Stimulated activated CD4-positive, alpha-beta T cell treated with anti-CD3 and anti-CD28 coated beads, TNF-alpha, amount 100 ng/mL, for 1 hour (primary cell): ENCODE measurements around the gene GMDS.
"Not testable (repeated sequence)": the region's sequence is repeated elsewhere in the genome, so short reads cannot be mapped to it uniquely, and the experiment has no call there.

Experiments used
- DNase-seq, 3 donors: peaks; one replicate each; pipeline ENCODE4 v3.0.0-alpha.2; 2020; ENCODE audit warnings: low read depth in 3 of 3, low spot score in 1 of 3

Gene GMDS

DNA sequence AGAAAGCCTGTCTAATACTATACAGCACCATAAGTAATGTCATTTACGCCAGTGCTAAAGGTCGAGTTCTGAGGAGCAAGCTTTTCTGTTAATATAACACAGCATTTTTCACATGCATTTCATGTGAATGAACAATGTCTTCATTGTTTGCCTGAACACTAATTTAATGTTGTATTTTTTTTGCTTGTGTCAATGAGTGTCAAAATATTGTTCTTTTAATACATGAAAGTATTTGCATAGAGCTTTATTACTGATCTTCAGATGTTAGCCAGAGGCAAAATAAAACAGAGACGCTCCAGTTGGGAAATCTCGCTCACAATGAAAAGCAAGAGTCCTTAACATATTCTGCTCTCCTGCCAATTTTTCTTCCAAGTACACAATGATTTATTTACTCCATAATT lies 483.9 kb downstream of the GMDS start:
- DNase-seq: no peak

DNA sequence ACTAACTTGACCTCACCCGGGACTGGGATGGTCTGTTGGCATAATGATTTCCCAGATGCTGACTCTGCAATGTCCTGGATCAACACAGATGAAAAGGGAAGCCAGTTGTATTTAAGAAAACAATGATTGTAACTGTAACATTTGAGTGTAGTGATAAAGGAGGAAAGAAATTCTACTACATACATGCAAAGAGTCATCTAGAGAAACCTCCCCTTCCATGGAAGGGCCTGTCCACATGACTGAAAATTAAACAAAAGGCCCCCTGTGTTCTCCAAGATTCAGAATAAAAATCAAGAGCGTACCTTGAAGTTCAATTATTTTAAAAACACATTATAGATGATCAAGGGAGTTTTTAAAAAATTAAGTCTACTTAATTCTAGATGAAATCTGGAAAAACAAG lies 484.5 kb downstream of the GMDS start:
- no peak for DNase-seq

DNA sequence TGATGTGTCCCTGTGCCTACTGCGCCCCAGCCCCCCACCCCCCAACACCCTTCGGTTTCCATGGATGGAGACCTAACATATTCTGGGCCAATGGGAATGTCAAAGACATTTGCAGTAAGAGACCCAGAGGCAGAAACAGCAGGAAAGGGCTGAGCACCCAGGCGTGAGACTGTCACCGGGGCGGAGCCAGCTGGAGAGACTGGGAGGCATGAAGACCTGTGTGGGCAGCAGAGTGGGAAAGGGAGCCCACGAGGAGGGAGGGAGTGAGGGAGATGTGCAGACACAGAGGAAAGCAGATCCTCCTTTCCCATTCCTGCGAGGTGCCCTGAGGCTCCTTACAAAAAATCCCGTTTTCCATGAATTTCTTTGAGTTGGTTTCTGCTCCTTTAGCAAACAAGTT lies 485.5 kb downstream of the GMDS start:
- no peak for DNase-seq

DNA sequence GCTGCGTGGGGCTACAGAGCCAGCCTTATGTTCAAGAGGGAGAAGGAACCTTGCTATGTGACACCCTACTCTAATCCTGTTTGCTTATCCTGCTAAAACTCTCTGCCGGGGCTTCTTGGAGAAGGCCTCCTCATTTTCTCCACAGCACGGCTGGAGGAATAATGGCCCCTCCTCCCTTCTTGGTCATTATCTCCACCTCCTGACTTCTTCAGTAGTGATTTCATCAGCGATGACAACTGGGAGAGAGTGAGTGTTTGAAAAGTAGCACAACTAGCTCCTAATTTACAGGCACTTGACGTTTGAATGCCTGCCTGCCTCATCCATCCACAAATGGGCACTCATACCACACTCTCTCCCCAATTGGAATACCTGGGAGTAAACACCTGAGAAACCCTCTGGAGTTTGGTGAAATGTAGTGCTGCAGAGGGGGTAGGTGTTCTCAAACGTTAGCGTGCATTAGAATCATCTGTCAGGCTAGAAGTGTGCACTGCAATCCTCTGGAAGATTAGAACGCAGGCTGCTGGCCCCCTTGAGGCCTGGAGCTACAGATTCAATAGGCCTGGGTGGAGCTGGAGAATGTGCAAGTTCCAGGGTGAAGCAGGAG lies 487.2 kb downstream of the GMDS start:
- no peak for DNase-seq

DNA sequence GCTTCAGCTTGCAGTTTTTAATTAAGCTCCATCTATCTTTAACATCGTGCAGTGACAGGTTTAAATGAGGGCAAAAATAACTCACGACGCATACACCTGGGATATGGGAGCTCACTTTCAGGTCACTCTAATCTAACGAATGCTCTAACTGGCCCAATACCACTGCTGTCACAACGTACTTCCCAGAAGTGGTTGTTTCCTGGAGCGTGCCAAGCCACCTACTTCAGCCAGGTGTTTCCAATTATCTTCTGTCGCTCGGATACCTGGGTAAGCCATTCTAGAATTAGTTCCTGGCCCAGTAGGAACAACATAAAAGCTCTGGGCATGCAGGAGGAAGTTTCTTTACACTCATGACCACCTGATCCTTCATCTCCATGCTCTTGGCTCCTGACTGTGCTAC lies 488.3 kb downstream of the GMDS start:
- DNase-seq: no peak

DNA sequence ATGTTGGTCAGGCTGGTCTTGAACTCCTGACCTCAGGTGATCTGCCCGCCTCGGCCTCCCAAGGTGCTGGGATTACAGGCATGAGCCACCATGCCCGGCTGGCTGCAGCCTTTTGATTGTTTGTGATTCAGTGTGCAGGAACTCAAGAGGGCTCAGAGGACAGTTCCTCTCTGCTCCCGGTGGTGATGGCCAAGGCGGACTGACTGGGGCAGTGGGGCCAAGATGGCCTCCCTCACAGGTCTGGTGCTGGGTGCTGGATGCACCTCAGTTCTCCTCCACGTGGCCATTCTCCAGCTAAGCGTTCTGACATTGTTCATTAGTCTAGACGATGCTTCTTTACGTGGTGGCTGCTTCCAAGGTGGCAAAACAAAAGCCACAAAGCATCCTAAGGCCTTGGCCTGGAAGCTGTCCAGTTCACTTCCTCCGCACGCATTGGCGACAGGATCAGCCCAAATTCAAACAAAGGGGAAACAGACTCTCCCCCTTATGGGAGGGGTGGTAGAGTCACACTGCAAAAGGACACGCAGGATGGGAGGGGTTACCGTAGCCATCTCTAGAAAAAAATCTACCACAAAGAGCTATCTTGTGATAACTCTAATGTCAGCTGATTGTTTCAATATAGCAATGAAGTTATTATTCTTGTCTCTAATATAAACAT lies 488.8 kb downstream of the GMDS start:
- no peak for DNase-seq

DNA sequence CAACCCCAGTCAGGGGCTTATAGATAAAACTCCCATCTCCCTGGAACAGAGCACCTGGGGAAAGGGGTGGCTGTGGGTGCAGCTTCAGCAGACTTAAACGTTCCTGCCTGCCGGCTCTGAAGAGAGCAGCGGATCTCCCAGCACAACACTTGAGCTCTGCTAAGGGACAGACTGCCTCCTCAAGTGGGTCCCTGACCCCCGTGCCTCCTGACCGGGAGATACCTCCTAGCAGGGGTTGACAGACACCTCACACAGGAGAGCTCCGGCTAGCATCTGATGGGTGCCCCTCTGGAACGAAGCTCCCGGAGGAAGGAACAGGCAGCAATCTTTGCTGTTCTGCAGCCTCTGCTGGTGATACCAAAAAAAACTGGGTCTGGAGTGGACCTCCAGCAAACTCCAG lies 494.3 kb downstream of the GMDS start:
- not testable (repeated sequence) for DNase-seq

DNA sequence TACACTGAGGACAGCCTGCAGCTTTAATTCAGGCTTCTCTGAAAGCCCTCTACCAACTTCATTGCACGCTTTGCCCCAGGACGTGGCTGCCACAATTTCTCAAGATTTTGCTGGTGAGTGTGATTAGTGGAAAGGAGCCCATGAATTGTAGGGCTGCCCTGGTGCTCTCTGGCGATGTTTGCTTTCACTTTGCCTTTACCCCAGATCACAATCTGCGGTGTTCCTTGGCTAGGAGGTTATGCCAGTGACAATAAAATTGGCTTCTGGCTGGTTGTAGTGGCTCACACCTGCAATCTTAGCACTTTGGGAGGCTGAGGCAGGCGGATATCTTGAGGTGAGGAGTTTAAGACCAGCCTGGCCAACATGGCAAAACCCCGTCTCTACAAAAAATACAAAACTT lies 496.4 kb downstream of the GMDS start:
- DNase-seq: no peak

DNA sequence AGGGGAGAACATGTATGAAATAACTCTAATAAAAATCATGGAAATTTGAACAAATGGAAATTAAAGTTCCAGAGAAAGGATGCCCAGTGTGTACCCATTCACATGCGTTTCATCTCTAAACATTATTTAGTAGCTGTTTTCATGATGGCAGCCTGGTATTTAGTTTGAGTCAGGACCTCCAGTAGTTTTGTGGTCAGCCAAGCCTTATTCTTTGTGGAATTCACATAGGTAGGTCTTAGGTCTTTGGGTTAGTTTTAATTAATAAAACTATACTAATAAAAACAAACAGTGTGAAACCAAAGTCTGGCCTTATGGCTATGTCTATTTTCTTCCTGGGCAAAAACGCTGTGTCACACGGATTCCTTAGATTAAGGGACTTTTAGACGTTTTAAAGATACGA lies 497.9 kb downstream of the GMDS start:
- no peak for DNase-seq

DNA sequence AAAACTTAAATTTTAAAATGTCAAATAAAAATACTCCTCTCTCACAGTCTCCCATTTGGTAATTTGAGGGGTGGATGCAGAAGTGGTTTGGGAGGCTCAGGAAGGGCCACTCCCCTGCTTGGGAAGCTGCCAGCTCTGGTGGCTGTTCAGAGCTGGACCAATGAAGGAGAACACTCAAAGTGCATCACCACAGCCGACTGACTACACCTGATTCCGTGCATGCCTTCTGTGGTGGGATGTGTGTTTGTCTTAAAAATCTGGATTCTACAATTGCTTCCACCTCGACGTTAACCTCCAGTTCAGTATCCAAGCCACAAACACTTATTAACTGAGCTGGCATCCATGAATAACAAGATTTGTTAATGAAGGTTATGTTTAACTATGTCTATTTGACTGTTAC lies 498.4 kb downstream of the GMDS start:
- no peak for DNase-seq

DNA sequence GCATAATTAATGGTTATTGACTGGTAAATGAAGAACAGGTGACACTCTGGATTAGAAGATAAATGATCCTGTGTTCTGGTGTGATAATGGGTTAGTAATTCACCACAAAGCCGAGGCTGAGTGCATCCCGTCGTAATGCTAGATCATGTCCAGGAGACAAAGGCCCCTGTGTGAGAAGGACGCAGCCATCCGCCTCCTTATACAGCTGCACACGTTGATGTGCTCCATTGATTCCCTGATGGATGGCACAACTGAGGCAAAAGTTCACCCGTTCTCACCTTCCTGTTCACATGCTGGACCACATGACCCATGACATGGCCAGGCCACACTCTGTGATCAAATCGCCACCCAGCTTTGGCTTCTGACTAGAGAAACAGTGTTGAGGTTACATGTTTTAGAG lies 499.6 kb downstream of the GMDS start:
- no peak for DNase-seq

DNA sequence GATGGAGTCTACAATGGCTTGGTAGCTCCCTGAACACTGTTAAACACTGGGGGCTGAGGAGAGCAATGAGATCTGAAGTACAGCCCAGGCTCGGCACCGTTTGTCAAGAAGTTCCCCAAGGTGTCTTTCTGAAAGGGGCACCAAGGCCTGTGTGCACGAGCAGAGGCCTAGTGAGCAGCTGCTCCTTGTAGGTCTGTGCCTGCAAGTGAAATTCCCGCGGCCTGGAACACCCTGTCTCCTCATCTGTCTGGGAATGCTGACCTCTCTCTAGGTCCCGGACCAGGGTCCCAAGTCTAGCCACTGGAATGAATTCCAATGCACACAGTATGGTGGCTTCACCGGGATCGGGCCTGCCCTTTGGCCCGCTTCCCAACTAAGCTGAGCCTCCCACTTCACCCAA lies 500.9 kb downstream of the GMDS start:
- no peak for DNase-seq

DNA sequence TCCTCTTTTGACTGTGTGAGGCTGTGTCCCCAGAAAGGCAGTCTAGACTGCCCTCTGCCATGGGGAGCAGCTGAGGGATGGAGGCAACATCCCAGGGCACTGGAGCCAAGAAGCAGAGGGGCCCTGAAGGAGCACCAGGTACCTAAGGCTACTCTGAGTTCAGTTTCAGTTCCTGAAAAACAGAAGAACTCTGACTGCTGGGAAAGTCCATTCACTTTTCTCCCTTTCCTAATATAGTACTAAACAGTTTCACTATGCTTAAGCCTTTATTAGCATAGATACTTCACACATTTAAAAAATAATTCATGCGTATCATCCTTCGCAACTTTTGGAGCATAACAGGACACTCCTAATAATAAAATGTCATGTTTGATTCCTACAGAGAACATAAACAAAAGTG lies 505.7 kb downstream of the GMDS start:
- no peak for DNase-seq

DNA sequence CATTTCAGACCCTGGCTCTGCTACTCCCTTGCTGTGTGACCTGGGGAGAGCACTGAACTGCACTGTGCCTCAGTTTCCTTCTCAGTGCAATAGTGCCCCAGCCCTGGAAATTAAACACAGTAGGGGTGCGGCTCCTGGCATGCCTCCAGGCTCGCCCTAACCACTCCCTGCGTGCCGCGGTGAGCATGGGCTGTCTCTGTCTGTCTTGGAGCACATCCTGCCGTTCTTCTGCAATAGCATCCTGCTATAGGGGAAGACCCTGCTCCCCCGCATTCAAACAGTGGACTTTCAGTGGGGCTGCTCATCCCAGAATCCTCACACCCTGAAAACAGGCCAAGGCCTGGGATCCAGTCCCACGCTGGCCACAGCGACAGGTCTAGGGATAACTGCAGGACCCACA lies 506.2 kb downstream of the GMDS start:
- no peak for DNase-seq

DNA sequence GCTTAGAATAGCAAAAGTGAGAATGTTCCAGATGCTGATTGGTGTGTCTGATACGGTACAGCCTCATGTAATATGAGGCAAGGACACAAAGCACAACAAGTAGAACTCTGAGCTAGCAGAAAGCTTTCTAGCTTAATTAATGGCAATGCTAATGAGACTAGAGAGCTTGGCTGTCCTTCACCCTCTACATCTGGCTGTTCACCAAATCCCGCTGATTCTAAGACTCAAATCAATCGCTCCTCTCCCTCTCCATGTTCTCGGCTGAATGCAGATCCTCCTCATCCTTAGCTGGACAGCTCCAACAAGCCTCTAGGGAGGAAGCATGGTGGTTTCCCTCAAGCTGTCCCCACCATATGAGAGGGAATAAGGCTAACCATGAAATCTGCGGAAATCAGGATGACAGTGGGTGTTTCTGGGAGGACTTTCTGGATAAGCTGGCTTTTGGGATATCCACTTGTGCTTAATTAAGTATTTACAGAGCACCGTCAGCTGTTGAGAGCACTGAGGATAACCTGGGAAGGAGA lies 506.8 kb downstream of the GMDS start:
- DNase-seq: no peak

DNA sequence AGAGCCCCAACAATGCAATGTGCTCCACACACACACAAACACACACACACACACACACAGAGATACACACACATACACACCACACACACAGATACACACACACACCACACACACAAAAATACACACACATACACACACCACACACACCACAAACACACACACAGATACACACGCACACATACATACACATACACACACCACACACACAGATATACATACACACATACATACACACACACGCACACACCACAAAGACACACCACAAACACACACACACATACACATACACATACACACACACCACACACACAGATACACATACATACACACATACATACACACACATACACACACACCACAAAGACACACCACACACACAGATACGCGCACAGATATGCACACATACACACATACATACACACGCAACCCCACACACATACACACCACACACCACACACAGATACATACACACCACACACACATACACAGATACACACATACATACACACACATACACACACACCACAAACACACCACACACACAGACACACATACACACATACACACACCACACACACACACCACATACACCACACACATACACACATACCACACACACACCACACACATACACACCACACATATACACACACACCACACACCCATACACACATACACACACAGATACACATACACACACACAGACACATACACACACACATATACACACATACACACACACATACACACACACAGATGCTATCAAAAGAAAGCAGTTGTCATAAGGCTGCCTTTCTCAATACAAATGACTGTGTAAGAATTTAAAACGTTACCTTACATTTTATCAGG lies 507.7 kb downstream of the GMDS start:
- DNase-seq: no peak

DNA sequence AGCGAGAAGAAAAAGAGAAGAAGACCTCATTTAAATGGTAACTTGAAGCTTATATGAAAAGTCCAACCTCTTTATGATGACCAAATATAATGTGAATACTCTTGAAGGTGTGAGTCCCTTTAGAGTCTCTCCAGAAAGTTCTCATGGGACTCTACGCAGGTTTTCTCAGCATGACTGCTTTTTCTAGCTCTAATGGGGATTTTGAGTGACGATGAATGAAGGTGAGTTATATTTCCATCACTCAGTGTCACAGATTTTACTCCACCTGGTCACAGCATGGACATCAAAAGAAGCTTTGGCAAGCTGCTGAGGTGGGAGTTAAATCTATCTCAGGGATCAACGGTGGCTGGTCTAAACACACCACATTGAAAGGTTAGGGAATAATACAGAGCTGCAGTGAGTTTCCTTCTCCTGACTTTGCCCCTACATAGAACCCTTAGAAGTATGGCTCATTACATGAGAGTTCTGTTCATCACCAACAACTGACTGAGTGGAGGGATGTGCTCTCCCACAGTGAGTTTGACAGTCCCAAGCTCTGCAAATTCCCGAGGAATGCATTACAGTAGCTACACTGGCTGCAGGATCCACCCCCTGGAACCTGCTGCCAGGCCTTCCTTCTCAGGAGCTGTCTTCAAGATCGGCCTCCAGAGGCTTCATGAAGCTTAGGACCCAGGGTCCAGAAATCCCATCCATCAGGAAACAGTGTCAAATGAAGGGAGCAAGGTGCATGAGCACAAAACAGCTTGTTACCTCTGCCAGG lies 508.9 kb downstream of the GMDS start:
- no peak for DNase-seq

DNA sequence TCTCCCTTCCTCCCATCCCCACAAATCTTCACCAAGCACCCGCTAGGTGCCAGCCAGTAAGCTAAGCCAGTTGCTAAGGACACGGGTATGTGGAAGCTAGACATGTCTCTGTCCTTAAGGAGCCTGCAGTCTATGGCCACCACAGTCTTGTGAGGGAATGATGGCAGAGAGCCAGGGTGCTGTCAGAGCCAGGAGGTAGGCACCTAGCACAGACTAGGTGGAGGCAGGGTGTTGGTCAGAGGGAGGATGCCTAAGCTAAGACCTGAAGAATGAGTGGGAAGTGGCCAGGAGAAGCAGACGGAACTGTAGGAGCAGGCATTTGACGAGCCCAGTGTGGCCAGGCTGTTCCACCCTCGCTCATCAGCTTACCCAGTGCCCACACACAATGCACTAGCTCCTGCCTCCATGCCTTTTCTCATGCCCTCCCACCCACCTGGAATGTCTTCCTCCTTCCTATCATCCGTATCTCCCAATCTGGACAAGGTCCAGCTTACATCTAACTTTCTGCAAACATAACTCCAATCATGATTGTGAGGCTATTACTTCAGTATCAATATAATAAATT lies 510.1 kb downstream of the GMDS start:
- DNase-seq: no peak

DNA sequence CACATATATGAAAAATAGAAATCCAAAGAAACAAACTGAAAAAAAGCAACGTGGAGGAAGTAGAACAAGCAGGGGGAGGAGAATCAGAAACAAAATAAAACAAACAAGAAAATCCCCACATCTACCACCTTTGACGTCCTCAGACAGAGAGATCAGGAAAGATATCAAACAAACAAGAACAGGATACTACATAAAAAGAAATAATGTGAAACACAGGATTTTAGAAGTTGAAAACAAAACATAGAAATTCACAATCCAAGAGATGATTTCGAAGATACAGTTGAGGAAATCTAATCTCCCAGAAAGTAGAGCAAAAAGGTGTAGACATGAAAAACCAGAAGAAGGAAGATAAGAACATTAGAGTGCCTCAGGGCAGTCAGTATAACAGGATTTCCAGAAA lies 514.5 kb downstream of the GMDS start:
- DNase-seq: no peak

DNA sequence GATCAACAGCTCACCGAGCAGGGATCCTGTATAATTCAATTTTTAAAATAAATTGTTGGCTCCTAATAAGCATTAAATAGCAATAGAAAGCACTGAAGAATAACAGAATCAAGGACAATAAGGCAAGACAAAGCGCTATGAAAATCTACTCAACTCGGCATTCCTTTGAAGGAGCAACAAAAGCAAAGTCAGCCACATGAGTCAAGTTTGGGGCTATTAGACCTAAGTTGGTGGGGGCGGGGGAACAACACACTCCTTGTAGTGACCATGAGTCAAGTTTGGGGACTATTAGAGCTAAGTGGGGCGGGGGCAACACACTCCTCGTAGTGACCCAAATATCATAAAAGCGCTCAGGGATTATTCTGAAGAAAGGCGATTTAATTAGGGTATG lies 515.7 kb downstream of the GMDS start:
- DNase-seq: no peak

DNA sequence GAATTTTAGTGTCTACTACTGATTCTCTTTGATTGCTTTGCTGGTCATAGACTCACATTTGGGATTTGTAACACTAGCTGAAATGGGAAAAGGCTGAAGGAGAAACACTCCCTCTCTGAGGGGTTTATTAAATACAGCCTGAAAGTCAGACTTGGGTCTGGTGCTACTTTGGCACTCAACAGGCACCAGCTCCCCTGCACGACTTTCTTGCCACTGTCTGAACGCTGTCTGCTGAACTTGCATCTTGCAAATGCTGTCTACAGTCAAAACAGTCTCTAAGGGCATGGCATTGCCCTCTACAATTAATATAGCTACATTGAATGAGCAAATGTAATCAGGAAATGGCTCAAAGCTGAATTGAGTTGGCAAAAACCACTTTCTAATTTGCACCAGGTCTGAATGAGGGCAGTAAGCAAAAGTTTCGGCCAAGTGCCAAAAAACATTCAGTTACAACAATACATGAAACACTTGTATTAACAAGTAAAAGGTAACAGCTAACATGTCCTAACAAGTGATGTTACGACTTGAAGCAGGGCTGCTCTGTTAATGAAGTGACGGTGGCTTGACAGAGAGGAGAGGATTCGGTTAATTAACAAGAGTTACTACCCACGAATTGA lies 516.2 kb downstream of the GMDS start:
- no peak for DNase-seq
